Muscle layer of duodenum (tissue), 2 donors: Measurements from ENCODE around the gene HIBADH.

ENCODE experiments used
- H3K27ac ChIP-seq: one replicate; pipeline ENCODE4 v1.7.0; 2013; ENCODE audit warnings: mild to moderate bottlenecking, low read length
- H3K27me3 ChIP-seq: one replicate; pipeline ENCODE4 v1.7.0; 2013; ENCODE audit warnings: low read depth, mild to moderate bottlenecking, control low read depth, low read length
- H3K36me3 ChIP-seq, 2 donors: one replicate each; pipeline ENCODE4 v1.7.0; 2013; ENCODE audit warnings: low read length in 2 of 2, control low read depth in 1 of 2, mild to moderate bottlenecking in 1 of 2; ENCODE audit not compliant: insufficient read depth in 2 of 2, control insufficient read depth in 1 of 2
- H3K4me1 ChIP-seq, 2 donors: one replicate each; pipeline ENCODE4 v1.7.0; 2013; ENCODE audit warnings: low read length in 2 of 2, mild to moderate bottlenecking in 2 of 2, control low read depth in 1 of 2, moderate library complexity in 1 of 2; ENCODE audit not compliant: insufficient read depth in 2 of 2, control insufficient read depth in 1 of 2
- H3K4me3 ChIP-seq, 2 donors: one replicate each; pipeline ENCODE4 v1.7.0; 2013; ENCODE audit warnings: low read length in 2 of 2, low read depth in 1 of 2, mild to moderate bottlenecking in 1 of 2
- H3K9me3 ChIP-seq, 2 donors: one replicate each; pipeline ENCODE4 v1.7.0; 2013; ENCODE audit warnings: low read length in 2 of 2, control low read depth in 1 of 2, mild to moderate bottlenecking in 1 of 2; ENCODE audit not compliant: control insufficient read depth in 1 of 2
- donor health status: healthy.

Gene HIBADH

GRCh38 chr7:27695096-27695495 lies 32.4 kb upstream of the HIBADH start:
- H3K27ac ChIP-seq, result no peak overlapping the region
- no peaks in the 10 kb centered on the region for H3K27me3 ChIP-seq
- no peak overlapping the region for H3K4me3 ChIP-seq
- H3K9me3 ChIP-seq, result no peaks in the 10 kb centered on the region
- H3K4me1 ChIP-seq, result peaks cover 0 to 5% of the 10 kb centered on the region in 2 donors
- H3K36me3 ChIP-seq, result no peaks in the 10 kb centered on the region

GRCh38 chr7:27693794-27694193 lies 31.1 kb upstream of the HIBADH start:
- no peaks in the 10 kb centered on the region for H3K27me3 ChIP-seq
- H3K4me1 ChIP-seq, result peaks cover 0 to 5% of the 10 kb centered on the region in 2 donors
- H3K4me3 ChIP-seq, result no peak overlapping the region
- no peaks in the 10 kb centered on the region for H3K36me3 ChIP-seq
- no peaks in the 10 kb centered on the region for H3K9me3 ChIP-seq
- no peak overlapping the region for H3K27ac ChIP-seq

DNA sequence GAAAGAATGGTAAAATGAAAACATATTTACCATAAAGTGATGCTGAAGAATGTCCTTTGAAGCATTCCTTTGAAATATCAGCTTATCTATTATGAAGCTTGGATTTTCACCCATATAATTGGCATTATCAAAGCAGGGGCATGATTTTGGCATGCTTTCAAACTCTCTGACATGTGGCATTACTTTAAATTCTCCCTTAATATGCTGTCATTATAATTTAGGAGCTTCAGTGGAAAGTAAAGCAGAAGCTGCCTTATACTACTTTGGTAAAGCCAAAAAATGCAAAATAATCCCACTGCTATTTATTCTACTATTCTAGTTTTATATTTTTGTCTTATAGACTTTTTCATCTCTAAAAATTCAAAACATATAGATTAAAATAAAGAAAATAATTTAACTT lies 28.0 kb upstream of the HIBADH start:
- Histone ChIP-seq H3K4me1 (no peaks in the 10 kb centered on the region), H3K9me3 (peaks cover 0 to 3% of the 10 kb centered on the region in 2 donors), H3K27me3 (no peaks in the 10 kb centered on the region), H3K27ac (no peak overlapping the region), H3K36me3 (no peaks in the 10 kb centered on the region), H3K4me3 (no peak overlapping the region)

DNA sequence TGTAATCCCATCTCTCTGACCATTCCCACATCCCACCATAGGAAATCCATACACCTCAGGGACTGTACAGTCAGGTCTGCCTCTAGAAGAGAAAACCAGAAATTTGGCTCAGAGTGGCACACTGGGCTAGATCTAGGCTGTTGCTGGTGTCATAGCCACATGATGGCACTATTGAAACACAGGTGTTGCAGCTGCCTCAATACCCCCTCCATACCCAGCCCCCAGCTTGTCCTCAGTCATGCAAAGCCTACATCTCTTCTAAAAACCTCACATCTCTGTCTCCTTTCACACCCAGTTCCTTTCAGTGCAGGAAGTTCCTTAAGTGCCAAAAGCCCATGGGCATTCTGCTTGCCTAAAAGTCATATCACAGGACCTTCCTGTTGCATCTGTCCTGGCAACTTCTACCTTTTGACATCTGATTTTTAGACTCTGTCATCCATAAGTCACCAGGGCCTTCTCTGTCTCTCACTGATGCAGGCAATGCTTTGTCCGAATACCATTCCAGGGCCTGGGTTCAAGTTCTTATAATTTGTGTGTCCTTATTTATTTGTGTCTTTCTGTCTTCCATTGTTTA lies 27.0 kb upstream of the HIBADH start:
- Histone ChIP-seq H3K9me3 (peaks cover 0 to 3% of the 10 kb centered on the region in 2 donors), H3K4me3 (no peak overlapping the region), H3K27me3 (no peaks in the 10 kb centered on the region), H3K4me1 (no peaks in the 10 kb centered on the region), H3K36me3 (no peaks in the 10 kb centered on the region), H3K27ac (no peak overlapping the region)

DNA sequence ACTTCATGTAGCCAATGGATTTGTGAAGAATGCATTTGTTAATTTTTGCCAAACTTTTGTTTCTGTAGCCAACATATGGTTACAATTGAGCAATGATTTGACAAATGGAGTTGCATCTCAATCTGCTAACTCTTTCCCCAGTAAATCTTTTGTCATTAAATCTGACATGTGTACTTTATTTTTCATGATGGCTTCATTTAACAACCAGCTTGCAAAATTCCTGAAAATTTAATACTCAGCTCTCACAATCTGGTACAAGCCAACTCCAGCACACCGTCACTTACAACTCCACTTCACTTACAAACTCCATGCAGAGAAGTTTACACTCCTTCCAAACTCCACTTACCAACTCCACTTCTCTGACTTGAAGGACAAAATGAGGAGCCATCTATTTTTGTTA lies 26.5 kb upstream of the HIBADH start:
- Histone ChIP-seq H3K4me3 (no peak overlapping the region), H3K27ac (no peak overlapping the region), H3K36me3 (no peaks in the 10 kb centered on the region), H3K4me1 (no peaks in the 10 kb centered on the region), H3K9me3 (peaks cover 0 to 3% of the 10 kb centered on the region in 2 donors), H3K27me3 (no peaks in the 10 kb centered on the region)

GRCh38 chr7:27688646-27689045 lies 26.0 kb upstream of the HIBADH start:
- no peak overlapping the region for H3K4me3 ChIP-seq
- peaks cover 0 to 3% of the 10 kb centered on the region in 2 donors for H3K9me3 ChIP-seq
- no peaks in the 10 kb centered on the region for H3K36me3 ChIP-seq
- H3K27ac ChIP-seq, result no peak overlapping the region
- H3K27me3 ChIP-seq, result no peaks in the 10 kb centered on the region
- no peaks in the 10 kb centered on the region for H3K4me1 ChIP-seq

DNA sequence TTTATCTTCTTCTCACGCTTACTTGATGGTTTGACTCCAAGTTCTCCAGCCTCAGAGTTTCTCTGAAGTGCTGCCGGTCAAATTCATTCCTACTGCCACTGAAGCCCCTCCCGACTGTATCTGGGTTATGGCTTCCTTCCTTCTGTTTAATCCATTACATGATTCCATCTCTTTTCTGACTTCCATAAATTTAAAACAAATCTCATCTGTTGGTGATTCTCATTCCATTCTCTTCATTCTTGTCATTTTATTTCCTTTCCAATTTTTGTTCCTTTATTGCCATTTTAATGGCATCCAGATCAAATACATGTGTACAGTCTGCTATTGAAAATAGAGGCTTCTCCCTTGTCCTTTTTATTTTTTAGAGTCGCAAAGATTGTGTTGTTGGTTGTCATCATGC lies 25.4 kb upstream of the HIBADH start:
- H3K4me3 ChIP-seq, result no peak overlapping the region
- H3K27ac ChIP-seq, result no peak overlapping the region
- no peaks in the 10 kb centered on the region for H3K36me3 ChIP-seq
- H3K9me3 ChIP-seq, result peaks cover 0 to 3% of the 10 kb centered on the region in 2 donors
- H3K4me1 ChIP-seq, result no peaks in the 10 kb centered on the region
- no peaks in the 10 kb centered on the region for H3K27me3 ChIP-seq

GRCh38 chr7:27686315-27686714 lies 23.6 kb upstream of the HIBADH start:
- Histone ChIP-seq H3K4me3 (no peak overlapping the region), H3K4me1 (no peaks in the 10 kb centered on the region), H3K9me3 (peaks cover 0 to 3% of the 10 kb centered on the region in 2 donors)

GRCh38 chr7:27685893-27686292 lies 23.2 kb upstream of the HIBADH start:
- Histone ChIP-seq H3K4me1 (no peaks in the 10 kb centered on the region), H3K27ac (no peak overlapping the region), H3K27me3 (no peaks in the 10 kb centered on the region)

More at GRCh38 chr7:27686315-27686714, 23.6 kb upstream of the HIBADH start:
- Histone ChIP-seq H3K27me3 (no peaks in the 10 kb centered on the region), H3K27ac (no peak overlapping the region), H3K36me3 (no peaks in the 10 kb centered on the region)

GRCh38 chr7:27685209-27685608 lies 22.5 kb upstream of the HIBADH start:
- Histone ChIP-seq H3K4me1 (no peaks in the 10 kb centered on the region), H3K4me3 (no peak overlapping the region), H3K27me3 (no peaks in the 10 kb centered on the region), H3K9me3 (peaks cover 0 to 3% of the 10 kb centered on the region in 2 donors), H3K27ac (no peak overlapping the region), H3K36me3 (no peaks in the 10 kb centered on the region)

More at GRCh38 chr7:27685893-27686292, 23.2 kb upstream of the HIBADH start:
- no peaks in the 10 kb centered on the region for H3K36me3 ChIP-seq
- H3K4me3 ChIP-seq, result no peak overlapping the region
- peaks cover 0 to 3% of the 10 kb centered on the region in 2 donors for H3K9me3 ChIP-seq

GRCh38 chr7:27684491-27684890 lies 21.8 kb upstream of the HIBADH start:
- Histone ChIP-seq H3K27me3 (no peaks in the 10 kb centered on the region), H3K36me3 (no peaks in the 10 kb centered on the region), H3K4me3 (no peak overlapping the region), H3K4me1 (no peaks in the 10 kb centered on the region), H3K27ac (no peak overlapping the region), H3K9me3 (peaks cover 0 to 3% of the 10 kb centered on the region in 2 donors)

- Histone ChIP-seq H3K4me1 (no peaks in the 10 kb centered on the region), H3K9me3 (no peaks in the 10 kb centered on the region), H3K27me3 (no peaks in the 10 kb centered on the region), H3K4me3 (no peak overlapping the region), H3K36me3 (no peaks in the 10 kb centered on the region), H3K27ac (no peak overlapping the region)
Measured at GRCh38 chr7:27680610-27681009, 17.9 kb upstream of the HIBADH start.
